Ovary (tissue), 3 donors: ENCODE measurements around the gene RALGPS1.

Experiments
- EP300 ChIP-seq: sonication (generic); formaldehyde crosslinking; IDR thresholded peaks from one replicate; pipeline ENCODE4 v1.6.1; 2017; ENCODE audit warnings: antibody characterized with exemption
- TF ChIP-seq, protein P1 (sequence below), 3 donors: fragments of 450-650 bp in 2 of 3; fragments of 200-600 bp in 1 of 3; IDR thresholded peaks; one replicate each; pipeline versions ENCODE4 v1.5.1 to v1.8.0; 2016 to 2022; ENCODE audit warnings: antibody characterized with exemption in 3 of 3, mild to moderate bottlenecking in 1 of 3
- donor health status: DM: no; HTN: no; CAD: no.

DNA sequence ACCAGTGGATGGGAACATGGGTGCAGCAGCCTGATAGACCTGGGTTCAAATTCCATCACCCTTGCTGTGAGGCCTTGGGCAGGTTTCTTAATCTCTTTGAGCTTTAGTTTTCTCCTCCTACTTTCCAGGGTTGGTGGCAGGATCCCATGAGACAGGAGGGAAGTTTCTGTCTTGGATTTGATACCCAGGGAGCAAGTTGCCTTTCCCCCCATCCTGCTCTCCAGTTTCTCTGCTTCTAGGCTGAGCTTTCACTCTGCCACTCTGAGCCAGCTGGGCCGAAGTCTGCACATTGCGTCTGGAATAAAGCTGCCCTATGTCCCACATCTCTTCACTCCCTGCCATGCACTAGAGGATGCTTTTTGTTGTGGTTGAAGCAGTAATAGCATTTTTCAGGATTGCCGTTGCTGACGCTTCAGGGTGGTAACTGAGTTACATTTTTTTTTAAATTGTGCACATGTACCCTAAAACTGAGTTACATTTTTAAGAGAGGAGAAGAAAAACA lies 248.3 kb downstream of the RALGPS1 start:
- TF ChIP-seq, protein P1, sequence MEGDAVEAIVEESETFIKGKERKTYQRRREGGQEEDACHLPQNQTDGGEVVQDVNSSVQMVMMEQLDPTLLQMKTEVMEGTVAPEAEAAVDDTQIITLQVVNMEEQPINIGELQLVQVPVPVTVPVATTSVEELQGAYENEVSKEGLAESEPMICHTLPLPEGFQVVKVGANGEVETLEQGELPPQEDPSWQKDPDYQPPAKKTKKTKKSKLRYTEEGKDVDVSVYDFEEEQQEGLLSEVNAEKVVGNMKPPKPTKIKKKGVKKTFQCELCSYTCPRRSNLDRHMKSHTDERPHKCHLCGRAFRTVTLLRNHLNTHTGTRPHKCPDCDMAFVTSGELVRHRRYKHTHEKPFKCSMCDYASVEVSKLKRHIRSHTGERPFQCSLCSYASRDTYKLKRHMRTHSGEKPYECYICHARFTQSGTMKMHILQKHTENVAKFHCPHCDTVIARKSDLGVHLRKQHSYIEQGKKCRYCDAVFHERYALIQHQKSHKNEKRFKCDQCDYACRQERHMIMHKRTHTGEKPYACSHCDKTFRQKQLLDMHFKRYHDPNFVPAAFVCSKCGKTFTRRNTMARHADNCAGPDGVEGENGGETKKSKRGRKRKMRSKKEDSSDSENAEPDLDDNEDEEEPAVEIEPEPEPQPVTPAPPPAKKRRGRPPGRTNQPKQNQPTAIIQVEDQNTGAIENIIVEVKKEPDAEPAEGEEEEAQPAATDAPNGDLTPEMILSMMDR (IDR thresholded peaks at IDR 0.05) = no peak
- TF ChIP-seq EP300 = no peak
